D721Med (cell line): Measurements from ENCODE around the gene TFB1M.
A peak's percentile ranks its signal among the peaks of the same experiment; 100 is the strongest.

ENCODE experiments used
- DNase-seq: peaks from one replicate; pipeline ENCODE4 v3.0.0; 2011; ENCODE audit warnings: low spot score; ENCODE audit not compliant: insufficient read length
- FAIRE-seq: peaks from 2 replicates; lab custom pipeline; 2011; peaks lifted over from hg19 to GRCh38; lab: Jason Lieb, UNC
- CTCF ChIP-seq: IDR thresholded peaks from 2 replicates; pipeline ENCODE4 v1.5.1; 2012; ENCODE audit warnings: mild to moderate bottlenecking, control low read depth; ENCODE audit not compliant: insufficient read depth; ENCODE audit errors: missing control alignments

TFB1M gene

GRCh38 chr6:155328074-155328538 lies 13.8 kb upstream of the TFB1M start:
- DNase-seq (no peak), FAIRE-seq (no peak)
- TF ChIP-seq CTCF, result no peak

- no peak for DNase-seq
- peak; percentile 91 for FAIRE-seq
- peak; percentile 88 for TF ChIP-seq CTCF
Measured at GRCh38 chr6:155327326-155328073, 13.2 kb upstream of the TFB1M start.

GRCh38 chr6:155325700-155326516 lies 11.6 kb upstream of the TFB1M start:
- DNase-seq (no peak), FAIRE-seq (no peak)
- TF ChIP-seq CTCF, result no peak

- no peak for FAIRE-seq
- no peak for TF ChIP-seq CTCF
- no peak for DNase-seq
Measured at GRCh38 chr6:155324993-155325392, 10.7 kb upstream of the TFB1M start.

- FAIRE-seq (no peak), DNase-seq (no peak)
- no peak for TF ChIP-seq CTCF
Measured at GRCh38 chr6:155324172-155324571, 9.9 kb upstream of the TFB1M start.

- DNase-seq, result no peak
- no peak for FAIRE-seq
- TF ChIP-seq CTCF, result no peak
Measured at GRCh38 chr6:155319902-155320301, 5.6 kb upstream of the TFB1M start.
